HepG2 (cell line): ENCODE data around the gene GNG4. TPM values are rescaled to one million over a fixed set of nuclear protein-coding genes. Genes with fewer than 3 reads are reported as not detected.

Experiments
- EP300 ChIP-seq, 3 experiments: sonication (generic) in 1 of 3; formaldehyde crosslinking in 1 of 3; IDR thresholded peaks; 2 replicates each; pipeline versions ENCODE4 v1.5.1 to v1.6.1; 2011 to 2020; ENCODE audit warnings: low read depth in 2 of 3, low read length in 2 of 3, borderline replicate concordance in 1 of 3, improper control_type of control experiment in 1 of 3, mild to moderate bottlenecking in 1 of 3, missing genetic modification reagents in 1 of 3, moderate library complexity in 1 of 3
- FOXO1 ChIP-seq: sonication (generic); formaldehyde crosslinking; IDR thresholded peaks from 2 replicates; pipeline ENCODE4 v1.4.0; 2020; ENCODE audit warnings: missing genetic modification reagents
- FOXP1 ChIP-seq, 2 experiments: fragments of 450-650 bp in 1 of 2; IDR thresholded peaks; 2 replicates each; pipeline ENCODE4 v1.6.1; 2017 to 2018; ENCODE audit warnings: antibody characterized with exemption in 1 of 2
- GFI1 ChIP-seq: sonication (generic); formaldehyde crosslinking; IDR thresholded peaks from 2 replicates; pipeline ENCODE4 v1.5.0; 2020; ENCODE audit warnings: missing genetic modification reagents, mild to moderate bottlenecking, borderline replicate concordance
- HNF1A ChIP-seq, 2 experiments: sonication (generic) in 1 of 2; formaldehyde crosslinking in 1 of 2; IDR thresholded peaks; 2 replicates each; pipeline versions ENCODE4 v1.4.0 to v1.6.1; 2016 to 2020; ENCODE audit warnings: borderline replicate concordance in 1 of 2, low read depth in 1 of 2, mild to moderate bottlenecking in 1 of 2, missing genetic modification reagents in 1 of 2
- KDM6A ChIP-seq: IDR thresholded peaks from 2 replicates; pipeline ENCODE4 v1.6.1; 2016; ENCODE audit warnings: low read depth
- MXD3 ChIP-seq: IDR thresholded peaks from 2 replicates; pipeline ENCODE4 v1.6.1; 2016; ENCODE audit warnings: mild to moderate bottlenecking, missing biosample characterization, missing genetic modification reagents
- PRDM10 ChIP-seq: sonication (generic); formaldehyde crosslinking; IDR thresholded peaks from 2 replicates; pipeline ENCODE4 v1.4.0; 2020; ENCODE audit warnings: low read depth, missing genetic modification reagents
- RXRB ChIP-seq: IDR thresholded peaks from 2 replicates; pipeline ENCODE4 v1.6.1; 2016; ENCODE audit warnings: borderline replicate concordance, missing genetic modification reagents, missing compliant biosample characterization
- SNAPC2 ChIP-seq: sonication (generic); formaldehyde crosslinking; IDR thresholded peaks from 2 replicates; pipeline ENCODE4 v1.8.1; 2022; ENCODE audit warnings: mild to moderate bottlenecking, missing genetic modification reagents
- TFE3 ChIP-seq: IDR thresholded peaks from 2 replicates; pipeline ENCODE4 v1.6.1; 2016
- ZBTB3 ChIP-seq: sonication (generic); formaldehyde crosslinking; IDR thresholded peaks from 2 replicates; pipeline ENCODE4 v1.4.0; 2020; ENCODE audit warnings: low read depth, mild to moderate bottlenecking, moderate library complexity, missing genetic modification reagents, borderline replicate concordance
- ZBTB7A ChIP-seq: sonication (generic); formaldehyde crosslinking; IDR thresholded peaks from 2 replicates; pipeline ENCODE4 v1.8.0; 2022; ENCODE audit warnings: mild to moderate bottlenecking, missing genetic modification reagents
- ZKSCAN8 ChIP-seq: IDR thresholded peaks from 2 replicates; pipeline ENCODE4 v1.6.1; 2016; ENCODE audit warnings: borderline replicate concordance, missing genetic modification reagents, missing compliant biosample characterization
- ZNF331 ChIP-seq: sonication (generic); formaldehyde crosslinking; IDR thresholded peaks from 2 replicates; pipeline ENCODE4 v1.4.0; 2020; ENCODE audit warnings: missing genetic modification reagents
- ZNF556 ChIP-seq: sonication (generic); formaldehyde crosslinking; IDR thresholded peaks from 2 replicates; pipeline ENCODE4 v1.4.0; 2020; ENCODE audit warnings: mild to moderate bottlenecking, missing genetic modification reagents, borderline replicate concordance
- ZNF629 ChIP-seq: sonication (generic); formaldehyde crosslinking; conservative IDR thresholded peaks from 2 replicates; pipeline ENCODE4 v1.5.0; 2020; ENCODE audit warnings: missing genetic modification reagents
- ZNF792 ChIP-seq: IDR thresholded peaks from 2 replicates; pipeline ENCODE4 v1.6.1; 2016
- polyA plus RNA-seq, 8 experiments: library from polyadenylated mRNA; depleted of rRNA in 3 of 8; stranded (reverse) in 7 of 8; unstranded in 1 of 8; fragments of >200 nt; fragmentation: Illumina TruSeq in 4 of 8; extraction: Trizol in 4 of 8; gene quantifications; 2 replicates each; pipeline versions ENCODE4 v1.2.1 to v1.2.3, GENCODE V29; 2011 to 2016; ENCODE audit warnings: low read depth in 4 of 8, missing spikeins in 1 of 8, mixed read lengths in 1 of 8; ENCODE audit not compliant: insufficient read depth in 1 of 8
- total RNA-seq, 5 experiments: library from RNA; depleted of rRNA; stranded (reverse); fragments of >200 nt; fragmentation: Illumina TruSeq; extraction: Trizol; gene quantifications; 2 replicates each; pipeline ENCODE4 v1.2.3, GENCODE V29; 2016; ENCODE audit warnings: low read depth in 1 of 5

The GNG4 gene
- total and polyA plus RNA-seq, 2 of the 13 experiments (the other 11 are each of a cell fraction or from before 2014, with no cell fraction given), result 27.1 to 69.5 TPM

GRCh38 chr1:235647537-235647936 is 2.0 kb downstream of the GNG4 start (continued):
- TF ChIP-seq PRDM10 (CRISPR knock-in tag) (peak; percentile 63), EP300 (IDR thresholded peaks at IDR 0.05; ENCODE audit: low read depth in 2 of 2, low read length in 2 of 2) (peak in 1 of 2 experiments; percentile 60; a peak in 2 of 4 replicates), EP300 (CRISPR knock-in tag; IDR thresholded peaks at IDR 0.05; ENCODE audit: borderline replicate concordance) (peak; percentile 54; the same call in 1 of the 2 replicates), ZNF556 (CRISPR knock-in tag) (0 out of 2 replicates have a peak, but pooled peaks have one; percentile 59), ZNF792 (CRISPR knock-in tag) (peak; percentile 19; the same call in 1 of the 2 replicates), ZNF629 (CRISPR knock-in tag) (peak; percentile 48; the same call in 1 of the 2 replicates), ZBTB3 (peak; percentile 98; the same call in 1 of the 2 replicates), HNF1A (IDR thresholded peaks at IDR 0.05; ENCODE audit: low read depth) (0 out of 2 replicates have a peak, but pooled peaks have one; percentile 13), HNF1A (CRISPR knock-in tag; IDR thresholded peaks at IDR 0.05; ENCODE audit: borderline replicate concordance) (peak; percentile 22; the same call in 1 of the 2 replicates), ZBTB7A (CRISPR knock-in tag) (0 out of 2 replicates have a peak, but pooled peaks have one; percentile 45), MXD3 (0 out of 2 replicates have a peak, but pooled peaks have one; percentile 32), RXRB (CRISPR knock-in tag) (peak; percentile 84), ZNF331 (CRISPR knock-in tag) (peak; percentile 82), FOXP1 (IDR thresholded peaks at IDR 0.05) (peak; percentile 61; the same call in 1 of the 2 replicates), FOXP1 (CRISPR knock-in tag; IDR thresholded peaks at IDR 0.05) (peak; percentile 91), TFE3 (CRISPR knock-in tag) (peak; percentile 66; the same call in 1 of the 2 replicates), FOXO1 (CRISPR knock-in tag) (peak; percentile 98), KDM6A (CRISPR knock-in tag) (peak; percentile 80), SNAPC2 (CRISPR knock-in tag) (0 out of 2 replicates have a peak, but pooled peaks have one; percentile 38), GFI1 (CRISPR knock-in tag) (peak; percentile 64; the same call in 1 of the 2 replicates), ZKSCAN8 (CRISPR knock-in tag) (peak; percentile 79; the same call in 1 of the 2 replicates)
